GM19035 (cell line): ENCODE results near the gene AASDHPPT.

ENCODE experiments used
- ATAC-seq: cut with Tn5 transposase; IDR thresholded peaks from one replicate; pipeline ENCODE4 v1.9.1; 2021; ENCODE audit not compliant: unreplicated experiment

The AASDHPPT gene

DNA sequence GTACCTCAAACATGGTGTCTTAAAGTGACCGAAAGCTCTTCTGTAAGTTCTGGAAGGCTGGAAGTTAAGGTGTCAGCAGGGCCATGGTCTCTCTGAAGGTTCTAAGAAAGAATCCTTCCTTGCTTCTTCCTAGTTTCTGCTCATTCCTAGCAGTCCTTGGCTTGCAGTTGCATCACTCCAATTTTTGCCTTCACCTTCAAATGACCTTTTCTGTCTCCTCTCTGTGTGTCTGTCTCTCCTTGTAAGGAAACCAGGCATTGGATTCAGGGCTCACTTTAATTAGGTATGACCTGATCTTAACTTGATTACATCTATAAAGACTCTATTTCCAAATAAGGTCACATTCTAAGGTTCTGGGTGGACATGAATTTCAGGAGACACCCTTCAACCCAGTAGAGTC, 8.7 kb downstream of the AASDHPPT start:
- ATAC-seq = no peak

DNA sequence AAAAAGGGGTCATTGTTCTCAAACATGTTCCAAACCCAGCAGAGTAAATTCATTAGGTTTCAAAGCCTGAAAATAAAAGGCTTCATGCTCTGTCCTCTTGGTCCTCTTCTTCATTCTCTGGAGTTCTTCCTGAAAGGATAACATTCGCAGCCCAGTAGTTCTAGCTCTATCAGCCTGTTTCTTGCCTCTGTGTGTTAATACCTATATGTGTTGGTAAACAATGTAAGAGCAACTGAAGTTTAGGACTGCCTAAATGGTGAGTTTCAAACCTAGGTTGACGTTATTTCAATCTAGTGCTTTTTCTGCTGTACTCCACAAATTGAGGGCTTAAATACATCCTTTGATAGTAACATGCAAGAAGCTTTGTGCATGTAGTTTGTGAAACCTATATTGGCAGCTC, 9.4 kb downstream of the AASDHPPT start:
- no peak for ATAC-seq

DNA sequence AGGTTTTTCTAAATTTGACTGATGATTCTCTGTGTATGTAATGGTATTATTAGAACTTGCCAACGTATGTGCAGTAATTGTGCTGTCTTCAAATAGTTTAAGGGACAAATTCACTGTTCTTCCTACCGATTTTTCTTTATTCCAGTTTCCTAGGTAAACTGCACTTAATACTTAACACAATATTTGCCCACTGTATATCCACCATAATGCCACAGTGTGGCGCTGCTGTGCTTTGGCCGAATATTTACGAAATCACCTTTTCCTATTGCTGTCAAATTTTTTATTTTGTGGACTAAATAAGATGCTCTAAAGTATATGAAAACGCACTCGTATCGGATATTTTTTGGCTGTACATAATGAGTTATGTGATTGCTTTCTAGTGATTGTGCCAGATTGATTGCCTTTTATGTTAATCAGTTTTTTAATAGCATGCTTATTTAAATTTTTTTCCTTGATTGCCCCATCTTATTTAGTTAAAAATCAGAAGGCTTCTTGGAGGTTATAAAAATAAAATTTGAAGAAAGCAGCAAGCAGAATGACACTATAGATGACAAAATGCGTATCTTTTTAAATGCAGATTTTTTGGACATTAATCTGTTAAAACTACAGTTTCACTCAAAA, 10.5 kb downstream of the AASDHPPT start:
- peak; percentile 33 for ATAC-seq

DNA sequence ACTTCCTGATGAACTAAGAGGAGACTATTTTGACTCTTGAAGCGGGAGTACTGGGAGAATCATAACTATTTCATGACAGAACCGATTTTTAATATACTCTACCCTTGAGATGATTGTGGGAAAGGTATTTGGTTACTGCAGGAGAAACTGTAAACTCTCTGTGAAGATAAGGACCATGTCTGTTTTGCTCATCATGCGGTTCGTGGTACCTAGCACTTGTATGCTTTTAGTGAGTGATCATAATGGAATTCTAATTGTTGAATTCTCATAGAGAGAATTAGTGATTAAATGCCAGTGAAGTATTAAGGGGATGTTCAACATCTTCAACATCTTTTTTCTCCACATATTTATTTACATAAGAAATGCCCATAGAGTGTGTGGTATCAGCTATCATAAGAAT, 11.4 kb downstream of the AASDHPPT start:
- ATAC-seq = no peak

DNA sequence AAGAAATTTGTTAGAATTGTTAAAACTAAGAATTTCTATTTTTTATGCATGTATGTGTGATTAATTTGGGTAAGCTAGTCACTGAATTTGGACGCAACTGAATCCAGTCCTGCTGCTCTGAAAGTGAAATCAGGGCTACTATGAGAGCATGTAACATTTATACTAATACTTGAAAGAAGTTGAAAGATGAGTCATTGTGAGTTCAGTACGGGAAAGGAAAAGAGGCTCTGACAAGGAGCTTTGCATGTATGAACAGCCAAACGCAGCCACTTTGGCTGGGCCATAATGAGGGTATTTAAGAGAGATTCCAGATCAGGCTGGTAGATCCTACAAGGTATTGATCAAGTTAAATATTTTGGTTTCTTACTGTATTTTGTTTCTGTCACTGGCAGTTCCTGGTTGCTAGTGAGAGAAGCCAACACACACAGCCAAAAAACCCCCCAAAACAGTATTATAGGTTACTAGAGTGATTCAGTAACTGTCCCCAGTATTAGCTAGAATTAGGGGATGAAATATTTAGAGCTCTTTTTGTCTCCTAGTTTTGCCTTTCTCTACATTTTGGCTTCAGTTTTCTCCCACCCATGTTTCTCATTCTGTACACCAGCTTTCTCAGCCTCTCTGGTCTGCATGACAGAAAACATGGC, 14.1 kb downstream of the AASDHPPT start:
- ATAC-seq = peak; percentile 98

DNA sequence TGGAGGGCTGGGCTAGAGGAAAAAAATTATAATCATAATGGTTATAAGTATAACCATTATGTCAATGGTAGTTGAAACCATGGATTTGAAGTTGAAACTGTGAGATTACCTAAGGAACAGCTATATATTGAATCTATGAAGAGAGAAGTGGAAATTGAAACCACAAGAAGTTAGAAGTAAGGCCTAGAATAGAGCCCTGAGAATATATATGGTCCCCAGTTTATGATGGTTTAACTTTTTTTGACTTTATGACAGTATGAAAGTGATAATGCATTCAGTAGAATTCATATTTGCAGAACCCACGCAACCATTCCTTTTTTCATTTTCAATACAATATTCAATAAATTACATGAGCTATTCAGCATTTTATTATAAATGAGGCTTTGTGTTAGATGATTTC, 15.0 kb downstream of the AASDHPPT start:
- no peak for ATAC-seq

DNA sequence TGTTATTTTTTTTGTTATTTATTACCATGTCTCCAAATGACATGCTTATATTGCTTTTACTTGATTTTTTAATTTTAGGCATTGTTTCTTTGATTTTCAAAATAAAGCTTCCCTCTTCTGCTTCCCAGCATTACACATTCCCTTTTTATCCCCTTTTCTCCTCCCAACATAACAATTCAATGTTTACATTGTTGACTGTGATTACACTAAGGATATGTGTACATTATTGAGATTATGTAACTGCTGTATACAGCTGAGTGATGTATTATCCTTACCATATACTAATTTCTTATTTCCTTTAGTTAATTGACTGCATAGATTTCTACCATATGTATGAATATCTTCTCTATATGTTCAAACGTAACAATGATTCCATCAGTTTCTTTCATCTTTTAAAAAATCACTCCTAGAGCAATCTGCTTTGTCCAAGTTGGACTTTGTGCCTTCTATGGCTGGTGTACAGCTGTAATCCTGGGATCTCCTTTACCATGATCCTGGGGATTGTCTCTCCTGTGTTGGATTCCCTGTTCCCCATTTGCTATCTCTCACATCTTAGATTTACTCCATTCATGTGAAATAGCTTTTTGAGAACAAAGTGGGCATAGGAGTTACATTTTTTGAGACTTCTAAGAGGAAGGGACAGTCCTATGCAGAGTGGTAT, 21.6 kb downstream of the AASDHPPT start:
- no peak for ATAC-seq

DNA sequence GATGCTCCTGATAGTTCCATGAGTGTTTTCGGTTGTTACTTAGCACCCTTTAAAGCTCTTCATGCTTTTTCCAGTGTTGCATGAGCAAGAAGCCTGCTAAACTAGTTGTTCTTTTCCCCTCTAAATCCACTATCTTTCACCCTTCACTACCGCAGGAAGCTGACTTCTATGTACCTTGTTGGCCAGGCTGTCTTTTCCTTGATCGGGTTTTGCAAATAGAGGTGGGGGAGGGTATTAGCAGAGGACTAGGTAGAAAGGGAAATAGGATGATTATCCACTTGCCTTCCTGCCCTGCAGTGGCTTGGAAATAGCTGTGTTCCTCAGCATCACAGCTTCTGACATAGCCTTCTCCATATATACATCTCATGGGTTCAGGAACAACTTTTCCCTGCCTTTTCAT, 23.9 kb downstream of the AASDHPPT start:
- ATAC-seq = no peak

DNA sequence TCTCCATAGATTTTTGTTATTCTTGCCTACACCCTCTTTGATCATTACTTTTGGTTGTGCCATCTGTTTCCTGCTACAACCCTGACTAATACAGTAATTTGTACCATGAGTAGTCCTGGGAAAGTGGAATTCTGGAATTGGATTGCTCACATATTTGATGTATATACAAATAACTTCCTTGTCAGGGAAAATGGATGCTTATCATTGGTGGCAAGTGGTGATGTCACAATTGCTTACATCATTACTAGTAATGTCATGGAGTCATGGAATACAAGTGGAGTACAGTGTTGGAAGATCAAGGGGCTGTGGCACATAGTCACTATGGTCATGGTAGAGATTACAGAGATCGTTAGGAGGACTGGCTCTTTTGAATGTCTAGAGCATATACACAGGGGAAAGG, 24.4 kb downstream of the AASDHPPT start:
- ATAC-seq = no peak

DNA sequence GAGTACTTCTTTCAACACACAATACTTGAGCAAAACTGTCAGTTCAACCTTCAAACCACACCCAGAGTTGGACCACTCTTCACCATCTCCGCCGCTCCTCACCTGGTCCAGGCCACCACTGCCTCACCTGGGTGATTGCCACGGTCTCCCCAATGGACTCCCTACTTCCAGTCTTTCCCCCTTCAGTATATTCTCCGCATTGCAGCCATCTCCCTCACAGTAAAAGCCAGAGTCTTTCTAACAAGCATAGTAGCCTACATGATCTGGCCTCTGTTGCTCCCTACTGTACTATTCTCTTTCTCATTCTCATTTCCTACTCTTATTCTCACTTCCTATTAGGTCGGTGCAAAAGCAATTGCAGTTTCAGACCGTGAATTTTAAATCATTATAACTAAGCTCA, 28.5 kb downstream of the AASDHPPT start:
- no peak for ATAC-seq

DNA sequence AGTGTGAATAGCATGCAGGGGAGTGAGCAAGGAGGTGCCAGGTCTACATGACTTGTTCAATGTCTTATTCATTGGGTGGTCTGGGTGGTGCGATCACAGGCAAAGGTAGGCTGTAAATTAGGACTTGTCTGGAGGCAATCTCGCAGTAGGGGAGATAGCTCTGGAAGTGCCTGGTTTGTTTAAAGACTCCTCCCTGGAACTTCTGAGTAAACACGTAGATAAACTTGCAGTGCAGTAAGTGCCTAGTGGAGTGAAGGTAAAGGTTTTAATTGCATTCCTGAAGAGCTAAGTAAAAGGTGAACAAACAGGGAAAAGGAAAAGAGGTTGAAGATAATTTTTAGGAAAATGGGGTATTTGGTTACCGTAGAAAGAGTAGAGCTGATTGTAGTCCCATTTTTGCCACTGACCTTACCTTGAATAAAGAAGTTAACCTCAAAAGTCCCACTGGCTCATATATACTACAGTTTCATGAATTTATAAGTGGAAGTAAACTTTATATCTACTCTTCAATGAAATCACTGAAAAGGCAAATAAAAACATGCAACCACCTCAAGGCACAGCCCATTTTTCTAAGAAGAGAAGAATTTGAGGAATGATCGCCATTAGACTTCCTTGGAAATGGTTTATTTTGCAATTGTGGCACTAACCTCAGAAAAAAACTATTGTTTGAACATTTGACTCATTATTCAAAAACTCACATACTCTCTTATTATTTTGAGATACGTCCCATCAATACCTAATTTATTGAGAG, 44.3 kb downstream of the AASDHPPT start:
- no peak for ATAC-seq

DNA sequence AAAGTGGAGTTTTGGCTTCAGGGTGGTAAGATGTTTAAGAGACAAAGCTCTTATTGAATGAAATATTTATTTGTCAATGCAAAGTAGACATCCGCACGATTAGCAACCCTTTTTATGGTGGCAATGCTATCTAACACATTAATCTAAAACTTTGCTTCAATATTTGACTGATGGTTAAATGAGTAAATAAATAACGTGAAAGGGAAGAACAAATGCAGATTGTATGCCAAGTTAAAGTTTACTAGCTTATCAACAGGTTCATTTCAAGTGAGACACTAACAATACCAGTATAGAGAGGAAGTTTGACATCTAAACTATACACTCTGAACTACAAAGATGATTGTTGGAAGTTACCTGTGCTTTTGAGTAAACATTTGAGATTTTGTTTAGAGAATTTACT, 50.1 kb downstream of the AASDHPPT start:
- ATAC-seq = no peak

DNA sequence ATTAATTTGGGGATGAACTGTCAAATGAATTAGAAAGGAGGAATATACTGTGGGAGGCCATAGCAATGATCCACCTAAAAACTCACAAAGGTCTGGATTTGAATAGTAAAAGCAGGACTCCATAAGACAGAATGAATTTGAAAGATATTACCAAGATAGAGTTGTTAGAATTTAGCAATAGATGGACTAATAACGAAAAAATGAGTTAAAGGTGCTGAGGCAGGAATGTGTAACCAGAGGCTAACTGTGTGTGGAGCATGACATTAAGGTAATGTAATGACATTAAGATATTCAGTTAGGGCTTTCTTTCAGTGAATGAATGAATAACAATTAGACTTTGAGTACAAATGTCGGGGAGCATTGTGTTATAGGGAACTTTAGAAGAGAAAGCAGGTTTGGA, 51.3 kb downstream of the AASDHPPT start:
- no peak for ATAC-seq

DNA sequence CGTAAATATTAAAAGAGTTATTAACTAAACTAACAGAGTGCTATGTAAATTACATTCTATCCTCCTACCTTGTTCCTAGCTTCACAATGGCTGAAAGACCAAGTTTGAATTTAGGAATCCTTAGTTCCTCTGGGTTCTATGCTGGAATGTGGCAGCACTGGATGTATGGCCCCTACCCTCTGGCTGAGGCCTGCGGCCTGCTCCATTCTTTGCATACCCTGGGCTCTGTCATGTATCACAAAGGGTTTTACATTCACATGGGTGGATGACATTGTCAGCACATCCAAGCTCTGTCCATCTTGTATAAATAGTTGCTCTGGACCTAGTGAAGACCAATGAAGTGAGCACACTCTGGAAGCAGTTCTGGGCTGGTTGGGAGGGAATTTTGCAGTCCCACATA, 54.5 kb downstream of the AASDHPPT start:
- ATAC-seq = no peak

DNA sequence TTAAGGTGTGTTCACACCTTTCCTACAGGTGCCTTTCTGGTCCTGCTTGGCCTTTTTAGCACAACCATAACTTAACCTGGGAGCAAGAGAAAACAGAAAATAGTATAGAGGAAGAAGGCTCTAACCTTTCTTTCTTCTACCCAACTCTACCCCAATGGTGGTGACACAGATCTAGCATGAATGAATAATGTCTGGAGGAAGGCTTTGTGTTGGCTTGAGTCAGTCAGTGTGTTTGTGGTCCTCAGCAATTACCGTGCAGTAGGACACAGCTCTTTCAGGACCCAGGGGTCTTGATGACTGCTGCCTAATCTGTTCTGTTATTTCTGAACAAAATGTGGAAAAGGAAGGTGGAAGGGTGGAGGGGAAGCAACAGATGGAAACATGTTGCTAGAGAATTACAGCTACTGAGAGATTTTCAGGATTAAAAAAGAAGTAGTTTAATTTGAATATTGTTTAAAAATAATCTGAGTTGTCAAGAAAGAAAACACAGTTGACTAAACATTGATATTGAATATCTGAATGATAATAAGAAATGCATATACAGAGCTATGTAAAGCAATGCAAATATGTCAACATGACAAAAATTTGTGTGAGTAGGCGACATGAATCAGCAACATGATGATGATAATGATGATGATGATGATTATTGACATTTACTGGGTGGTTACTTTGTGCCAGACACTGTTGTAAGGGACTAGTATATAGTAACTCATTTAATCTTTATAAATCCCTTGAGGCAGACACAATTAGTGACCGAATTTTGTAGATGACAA, 55.3 kb downstream of the AASDHPPT start:
- no peak for ATAC-seq

DNA sequence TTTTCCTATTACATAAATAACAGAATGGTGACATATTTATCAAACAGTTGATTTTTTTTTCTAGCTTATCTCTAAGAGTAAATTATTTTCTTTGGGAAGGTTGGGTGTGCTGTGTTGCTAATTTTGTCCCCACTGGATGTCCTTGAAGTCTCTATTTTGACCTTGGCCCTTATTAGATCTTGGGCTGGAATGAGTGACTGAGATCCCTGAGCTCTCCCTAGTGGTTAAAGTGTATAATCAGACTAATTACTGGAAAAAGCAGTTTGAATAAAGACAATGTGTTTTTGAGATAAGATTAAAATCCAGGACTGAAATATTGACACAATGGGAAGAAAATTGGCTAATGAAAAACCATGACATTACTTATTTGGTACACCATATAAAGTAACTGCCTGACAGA, 56.1 kb downstream of the AASDHPPT start:
- no peak for ATAC-seq

DNA sequence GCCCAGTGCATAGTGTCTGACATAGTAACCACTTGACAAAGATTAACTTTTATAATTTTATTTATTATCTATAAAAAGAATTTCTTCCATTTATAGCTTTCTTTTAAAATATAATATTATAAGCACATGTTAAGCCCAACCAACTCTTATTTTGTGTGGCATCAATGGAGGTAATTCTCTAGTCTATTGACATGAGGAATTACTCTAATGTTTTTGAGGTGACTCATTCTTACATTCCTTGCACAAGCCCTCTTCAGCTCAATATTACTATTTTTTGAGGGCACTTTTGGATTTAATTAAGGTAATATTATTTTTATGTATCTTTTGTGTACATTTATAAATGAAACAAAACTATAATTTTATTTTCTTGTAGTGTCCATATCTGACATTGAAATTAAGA, 59.6 kb downstream of the AASDHPPT start:
- no peak for ATAC-seq

DNA sequence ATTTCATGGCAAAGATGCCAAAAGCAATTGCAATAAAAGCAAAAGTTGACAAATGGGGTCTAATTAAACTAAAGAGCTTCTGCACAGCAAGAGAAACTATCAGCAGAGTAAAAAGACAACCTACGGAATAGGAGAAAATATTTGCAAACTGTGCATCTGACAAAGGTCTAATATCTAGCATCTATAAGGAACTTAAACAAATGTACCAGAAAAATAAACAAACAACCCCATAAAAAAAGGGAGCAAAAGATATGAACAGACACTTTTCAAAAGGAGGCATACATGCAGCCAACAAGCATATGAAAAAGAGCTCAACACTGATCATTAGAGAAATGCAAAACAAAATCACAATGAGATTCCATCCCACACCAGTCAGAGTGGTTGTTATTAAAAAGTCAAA, 60.3 kb downstream of the AASDHPPT start:
- no peak for ATAC-seq
